Stimulated activated CD8-positive, alpha-beta memory T cell treated with anti-CD3 and anti-CD28 coated beads, Interleukin-2, amount 100 ng/mL, for 48 hours (primary cell): ENCODE results near the gene DNAJB7.
"Not testable (repeated sequence)": the region's sequence is repeated elsewhere in the genome, so short reads cannot be mapped to it uniquely, and the experiment has no call there.

ENCODE experiments used
- DNase-seq, 2 donors: peaks; one replicate each; pipeline ENCODE4 v3.0.0-alpha.2; 2020; ENCODE audit warnings: low read depth in 2 of 2

The DNAJB7 gene

DNA sequence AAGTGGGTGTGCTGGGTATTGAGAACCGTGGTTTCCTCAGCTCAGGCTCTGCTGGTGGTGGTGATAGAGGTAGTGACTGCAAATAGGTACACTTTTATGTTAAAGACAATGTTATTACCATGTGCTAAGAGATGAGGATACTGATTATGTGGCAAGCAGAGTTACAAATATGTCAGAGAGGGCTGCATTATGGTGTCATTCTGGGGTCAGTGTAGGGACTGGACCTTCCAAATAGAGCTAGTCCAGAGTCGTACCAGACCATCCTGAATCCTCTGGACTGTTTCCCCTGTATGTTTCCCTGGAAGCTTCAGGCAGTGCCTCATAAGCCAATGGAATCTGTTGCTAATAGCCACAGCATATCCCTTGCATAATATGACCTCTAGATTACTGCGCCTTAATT lies at the start of gene DNAJB7:
DNAJB7 (minus strand) TSS at position 101 of the 400 bp plus-strand sequence. CDS start 119 bp downstream, outside the sequence.
- DNase-seq = no peak

DNA sequence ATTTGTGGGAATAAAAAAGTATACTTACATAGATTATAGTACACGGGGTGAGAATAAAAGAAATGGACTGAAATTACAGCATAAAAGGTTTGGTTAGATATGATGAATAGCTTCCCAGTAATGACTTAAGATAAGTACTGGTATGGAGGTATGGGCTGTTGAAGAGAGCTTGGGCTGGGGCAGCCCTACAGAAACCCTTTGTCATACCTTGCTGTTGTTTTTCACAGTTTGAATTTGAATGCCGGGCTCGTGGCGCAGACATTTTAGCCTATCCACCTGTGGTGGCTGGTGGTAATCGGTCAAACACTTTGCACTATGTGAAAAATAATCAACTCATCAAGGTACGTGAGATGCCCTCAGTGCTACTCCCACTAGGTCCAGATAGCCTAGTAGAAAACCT lies 47.0 kb upstream of the DNAJB7 start:
- DNase-seq = no peak

DNA sequence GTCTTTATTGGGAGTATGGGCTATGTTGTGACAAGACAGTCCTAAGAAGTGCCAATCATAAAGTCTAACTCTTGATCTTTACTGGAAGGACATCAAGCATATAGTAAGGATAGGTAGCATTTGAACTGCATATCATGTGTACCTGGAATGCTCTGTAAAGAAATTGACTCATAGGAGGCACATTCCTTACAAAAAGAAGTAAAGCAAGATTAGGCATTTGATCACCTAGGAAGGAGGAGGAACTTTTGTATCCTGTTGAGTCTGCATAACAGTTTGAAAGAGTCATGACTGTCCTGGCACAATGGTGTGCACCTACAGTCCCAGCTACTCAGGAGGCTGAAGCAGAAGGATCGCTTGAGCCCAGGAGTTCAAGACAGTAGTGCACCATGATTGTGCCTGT lies 42.2 kb upstream of the DNAJB7 start:
- no peak for DNase-seq

DNA sequence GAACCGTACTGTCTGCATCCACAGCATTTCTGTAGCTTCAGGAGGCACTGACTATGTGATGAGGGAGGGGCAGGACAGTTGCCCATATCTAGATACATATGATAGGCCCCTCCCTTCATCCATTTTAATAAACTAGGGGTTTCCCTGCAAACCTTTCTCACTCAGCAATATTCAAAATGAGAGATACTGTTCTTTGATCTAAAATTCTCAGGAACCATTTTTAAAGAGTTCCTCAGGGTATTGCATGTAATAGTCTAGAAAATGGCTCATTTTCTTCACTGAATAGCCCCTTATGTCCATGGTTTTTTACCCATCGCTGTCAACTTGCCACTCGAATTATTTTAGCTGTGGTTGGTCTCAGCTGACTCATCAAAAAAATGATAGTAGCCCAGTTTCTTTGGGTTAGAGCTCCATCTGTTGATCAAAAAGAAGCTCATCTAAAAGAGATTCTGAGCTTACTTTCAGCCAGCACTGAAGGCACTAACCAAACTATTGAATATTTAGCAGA lies 37.0 kb upstream of the DNAJB7 start:
- DNase-seq = no peak

DNA sequence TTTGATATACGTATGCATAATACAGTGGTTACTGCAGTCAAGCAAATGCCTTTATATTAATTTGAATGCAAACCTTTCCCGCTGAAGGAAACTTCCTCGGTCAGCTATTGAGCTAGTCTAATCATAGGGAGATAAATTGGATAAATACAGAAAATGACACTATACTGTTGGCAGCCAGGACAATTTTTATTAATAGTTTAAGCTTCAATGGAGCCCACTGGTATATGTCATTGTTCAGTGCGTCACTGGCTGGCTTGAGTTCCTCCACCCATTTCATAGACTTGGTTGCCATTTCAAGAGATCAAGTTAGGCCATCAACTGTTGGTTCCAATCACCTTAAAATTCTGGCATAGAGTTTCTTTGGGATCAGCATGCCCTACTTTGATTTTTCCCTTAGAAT lies 32.5 kb upstream of the DNAJB7 start:
- no peak for DNase-seq

DNA sequence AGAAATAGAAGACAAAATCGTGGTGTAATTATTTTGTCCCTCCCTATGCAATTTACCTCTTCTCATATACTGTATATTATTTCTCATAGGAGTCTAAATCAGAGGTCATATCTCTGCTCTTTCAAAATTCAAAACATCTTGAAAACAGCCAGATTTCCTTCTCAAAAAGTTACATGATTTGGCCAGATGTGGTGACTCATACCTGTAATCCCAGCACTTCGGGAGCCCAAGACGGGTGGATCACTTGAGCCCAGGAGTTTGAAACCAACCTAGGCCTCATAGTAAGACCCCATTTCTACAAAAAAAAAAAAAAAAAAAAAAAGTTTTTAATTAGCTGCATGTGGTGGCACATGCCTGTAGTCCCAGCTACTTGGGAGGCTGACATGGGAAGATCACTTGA lies 29.0 kb upstream of the DNAJB7 start:
- DNase-seq = no peak

DNA sequence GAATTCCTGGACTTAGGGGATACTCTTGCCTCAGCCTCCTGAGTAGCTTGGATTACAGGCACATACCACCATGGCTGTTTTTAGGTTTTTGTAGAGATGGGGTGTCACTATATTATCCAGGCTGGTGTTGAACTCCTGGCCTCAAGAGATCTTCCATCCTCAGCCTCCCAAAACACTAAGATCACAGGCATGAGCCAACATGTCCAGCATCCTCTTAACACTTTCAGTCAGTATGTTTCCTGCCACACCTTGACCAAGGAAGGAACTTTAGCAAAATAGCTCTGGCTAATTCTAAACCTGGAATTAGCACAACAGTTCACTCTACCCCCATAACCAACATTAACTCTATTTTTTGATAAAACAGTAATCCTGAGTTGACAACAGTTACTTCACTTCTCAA lies 27.2 kb upstream of the DNAJB7 start:
- no peak for DNase-seq

DNA sequence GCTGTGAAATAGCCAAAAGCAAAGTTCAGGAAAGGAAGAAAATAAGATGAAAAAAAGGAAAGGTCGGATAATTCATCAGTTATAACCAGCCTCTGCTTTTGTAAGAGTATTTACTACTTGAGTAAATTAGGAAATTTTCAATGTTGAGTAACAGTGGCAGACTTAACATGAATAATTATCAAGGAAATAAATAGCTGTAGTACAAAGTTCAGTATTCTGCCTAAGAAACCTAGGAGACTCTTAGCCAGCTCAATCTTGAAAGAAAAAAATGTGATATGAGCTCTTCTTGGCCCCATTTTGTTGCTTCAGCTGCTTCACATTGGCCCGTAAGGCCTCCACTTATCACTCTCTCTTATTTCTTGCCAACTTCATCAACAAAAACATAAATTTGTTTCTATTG lies 17.0 kb upstream of the DNAJB7 start:
- no peak for DNase-seq

DNA sequence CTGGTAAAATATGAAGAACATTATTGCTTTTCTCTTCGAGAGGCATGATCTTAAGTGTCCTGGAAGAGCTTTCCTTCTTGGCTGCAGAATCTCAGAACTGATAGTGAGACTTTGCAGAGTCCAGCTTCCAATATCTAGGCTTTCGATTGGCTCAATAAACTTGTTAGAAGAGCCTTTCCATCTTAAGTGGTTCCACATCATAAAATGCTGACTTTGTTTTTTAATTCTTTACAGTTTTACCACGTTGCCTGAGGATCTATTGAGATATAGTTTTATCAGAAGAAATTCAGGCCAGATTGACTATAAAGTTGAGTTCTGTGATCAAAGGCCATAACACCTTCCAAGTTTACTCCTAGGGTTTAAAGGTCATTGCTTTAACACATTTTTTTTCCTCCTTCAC lies 15.6 kb upstream of the DNAJB7 start:
- DNase-seq = no peak

DNA sequence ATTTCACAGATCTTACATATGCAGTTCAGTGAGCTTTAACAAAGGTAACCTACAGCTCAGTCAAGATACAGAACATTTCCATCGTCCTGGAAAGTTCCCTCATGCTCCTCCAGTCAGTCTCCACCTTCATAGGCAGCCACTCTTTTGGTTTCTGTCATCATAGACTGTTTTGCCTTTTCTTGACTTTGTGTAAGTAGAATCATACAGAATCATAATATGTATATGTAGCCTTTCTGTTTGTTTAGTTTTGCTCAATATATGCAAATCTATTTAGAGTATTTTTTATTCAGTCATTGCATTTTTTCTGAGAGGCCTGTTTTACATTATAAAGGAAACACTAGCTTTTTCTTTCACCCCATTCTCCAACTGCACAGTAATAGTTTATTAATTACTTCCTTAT lies 15.0 kb upstream of the DNAJB7 start:
- DNase-seq = no peak

DNA sequence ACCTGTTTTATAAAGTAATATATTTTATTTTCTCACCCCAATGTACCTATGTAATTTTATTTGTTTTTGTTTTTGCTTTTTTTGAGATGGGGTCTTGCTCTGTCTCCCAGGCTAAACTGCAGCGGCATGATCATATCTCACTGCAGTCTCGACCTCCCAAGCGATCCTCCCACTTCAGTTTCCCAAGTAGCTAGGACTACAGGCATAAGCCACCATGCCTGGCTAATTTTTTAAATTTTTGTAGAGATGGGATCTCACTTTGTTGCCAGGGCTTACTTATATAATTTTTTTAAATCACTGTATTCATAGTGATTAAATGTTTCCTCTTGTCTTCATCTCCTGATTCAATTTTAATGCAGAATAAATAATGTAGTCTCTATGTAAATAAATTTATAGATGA lies 13.2 kb upstream of the DNAJB7 start:
- DNase-seq = no peak

DNA sequence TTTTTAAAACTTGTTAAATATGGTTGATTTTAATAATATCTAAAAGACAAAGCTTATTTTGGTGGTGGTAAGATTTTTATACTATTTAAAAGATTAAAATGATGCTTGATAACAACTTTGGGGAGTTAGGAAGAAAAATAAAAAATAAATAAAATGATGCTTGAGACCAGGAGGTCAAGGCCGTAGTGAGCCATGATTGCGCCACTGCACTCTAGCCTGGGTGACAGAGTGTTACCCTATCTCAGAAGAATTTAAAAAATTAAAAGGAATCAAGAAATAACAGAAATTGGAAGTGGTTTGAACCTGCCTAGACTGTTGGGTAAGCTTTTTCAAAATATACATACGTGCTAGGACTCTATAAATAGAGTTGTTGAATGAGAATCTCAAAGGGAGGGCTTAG lies 12.1 kb upstream of the DNAJB7 start:
- no peak for DNase-seq

DNA sequence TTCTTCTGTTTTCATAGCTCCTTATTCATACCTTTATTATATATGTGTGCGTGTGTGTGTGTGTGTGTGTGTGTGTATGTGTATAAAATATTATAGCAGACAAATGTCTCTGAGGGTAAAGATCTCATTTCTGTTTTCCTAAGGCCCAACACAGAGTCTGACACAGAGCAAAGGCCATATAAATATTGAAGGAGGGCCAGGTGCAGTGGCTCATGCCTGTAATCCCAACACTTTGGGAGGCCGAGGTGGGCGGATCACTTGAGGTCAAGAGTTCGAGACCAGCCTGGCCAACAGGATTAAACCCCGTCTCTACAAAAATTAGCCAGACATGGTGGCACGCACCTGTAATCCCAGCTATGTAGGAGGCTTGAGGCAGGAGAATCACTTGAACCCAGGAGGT lies 6.5 kb upstream of the DNAJB7 start:
- not testable (repeated sequence) for DNase-seq

DNA sequence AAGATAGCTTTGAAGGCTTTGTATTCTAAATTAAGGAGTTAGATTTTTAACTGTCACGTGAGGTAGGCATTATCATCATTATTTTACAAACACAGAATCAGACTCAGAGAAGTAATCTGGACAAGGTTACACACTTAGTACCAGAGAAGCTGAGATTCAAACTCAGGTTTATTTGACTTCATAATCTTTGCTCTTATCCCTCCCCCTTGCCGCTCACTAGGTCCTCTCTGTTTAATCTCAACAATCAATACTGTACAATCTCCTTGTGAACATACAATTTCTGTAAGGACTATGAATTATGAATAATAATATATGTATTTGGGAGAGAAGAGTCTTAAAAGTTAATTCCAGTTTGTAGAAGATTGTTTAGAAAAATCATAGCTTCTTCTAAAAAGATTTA lies 5.2 kb upstream of the DNAJB7 start:
- DNase-seq = no peak

DNA sequence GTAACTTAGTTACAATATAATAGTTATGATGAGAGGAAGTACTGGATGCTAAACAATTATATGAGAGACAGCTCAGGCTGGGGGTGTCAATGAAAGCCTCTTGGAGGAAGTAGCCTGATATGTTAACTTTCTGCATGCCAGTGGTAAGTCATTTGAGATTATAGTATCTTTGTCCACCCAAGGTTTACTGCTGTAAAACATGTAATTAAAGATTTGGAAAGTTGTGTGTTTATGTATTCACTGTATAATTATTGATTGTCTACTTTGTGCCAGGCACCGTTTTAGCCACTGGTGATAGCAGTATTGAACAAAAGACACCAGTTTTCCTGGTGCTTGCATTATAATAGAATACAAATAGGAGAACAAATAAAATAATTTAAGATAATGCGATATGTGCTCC lies 624 bp upstream of the DNAJB7 start:
- no peak for DNase-seq

DNA sequence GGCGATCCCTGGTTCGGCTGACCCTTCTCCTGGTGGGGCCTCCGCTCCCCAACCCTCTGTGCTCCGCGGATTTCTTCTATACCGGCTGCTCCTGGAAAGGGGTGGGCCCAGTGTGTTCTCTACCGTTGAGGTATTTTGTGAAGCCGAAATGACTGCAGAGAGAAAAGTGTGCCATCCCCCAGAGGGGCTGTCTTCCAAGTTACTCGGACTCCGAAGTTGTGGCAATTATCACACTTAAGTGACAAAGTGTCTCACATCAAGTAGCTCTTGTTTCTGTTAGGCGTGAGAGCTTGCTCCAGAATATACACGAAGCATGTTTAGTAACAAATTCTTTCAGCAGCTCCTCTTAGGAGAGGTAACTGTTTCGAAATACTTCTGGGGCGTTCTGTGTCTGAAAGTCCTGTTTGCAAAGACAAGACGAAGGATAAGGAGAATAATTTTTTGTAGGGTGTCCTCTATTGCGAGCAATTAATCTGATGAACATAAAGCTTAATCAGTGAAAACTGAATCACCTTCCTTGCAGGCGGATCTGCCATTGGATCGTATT lies 4.5 kb downstream of the DNAJB7 start:
- DNase-seq = no peak

DNA sequence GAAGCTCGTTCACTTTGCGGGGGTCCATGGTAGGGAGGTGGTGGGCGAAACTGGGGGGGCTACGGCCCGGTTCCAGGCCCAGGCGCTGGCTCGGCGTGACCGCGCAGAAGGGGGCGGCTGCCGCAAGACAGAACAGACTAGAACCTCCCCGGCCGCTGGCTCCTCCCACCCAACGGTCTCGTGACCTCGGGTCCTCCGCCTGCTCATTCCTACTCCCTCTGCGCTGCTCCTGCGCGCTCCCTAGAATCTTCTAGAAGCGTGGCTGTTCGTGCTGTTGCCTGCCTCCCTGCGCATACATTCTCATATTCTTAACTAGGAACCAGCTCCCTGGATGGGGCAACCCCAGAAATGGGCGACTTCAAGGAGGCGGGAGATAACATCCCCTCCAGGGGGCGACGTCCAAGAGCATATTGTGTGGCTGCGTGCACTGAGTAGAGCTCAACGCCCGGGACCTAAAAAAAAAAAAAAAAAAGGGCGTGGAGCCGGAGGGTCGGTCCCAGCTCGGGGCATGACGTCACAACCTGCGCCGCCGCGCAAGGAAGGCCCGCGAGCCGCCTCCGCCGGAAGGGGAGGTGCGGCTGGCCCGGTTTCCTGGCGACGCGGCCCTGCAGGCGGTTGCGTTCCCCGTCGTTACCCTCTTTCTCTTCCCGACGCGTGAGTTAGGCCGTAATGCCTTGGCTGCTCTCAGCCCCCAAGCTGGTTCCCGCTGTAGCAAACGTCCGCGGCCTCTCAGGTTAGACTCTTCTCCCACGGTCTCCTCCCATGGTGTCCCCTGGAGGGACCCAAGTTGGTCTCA lies 5.2 kb downstream of the DNAJB7 start, which contains the start of the genes ST13 and XPNPEP3:
ST13 (minus strand) TSS at position 127 of the 796 bp plus-strand sequence; CDS start at position 28, 99 bp downstream.
XPNPEP3 (plus strand) TSS at position 636 of the 796 bp plus-strand sequence; CDS start at position 670, 34 bp downstream.
- DNase-seq = peak; percentile 94 to 95

DNA sequence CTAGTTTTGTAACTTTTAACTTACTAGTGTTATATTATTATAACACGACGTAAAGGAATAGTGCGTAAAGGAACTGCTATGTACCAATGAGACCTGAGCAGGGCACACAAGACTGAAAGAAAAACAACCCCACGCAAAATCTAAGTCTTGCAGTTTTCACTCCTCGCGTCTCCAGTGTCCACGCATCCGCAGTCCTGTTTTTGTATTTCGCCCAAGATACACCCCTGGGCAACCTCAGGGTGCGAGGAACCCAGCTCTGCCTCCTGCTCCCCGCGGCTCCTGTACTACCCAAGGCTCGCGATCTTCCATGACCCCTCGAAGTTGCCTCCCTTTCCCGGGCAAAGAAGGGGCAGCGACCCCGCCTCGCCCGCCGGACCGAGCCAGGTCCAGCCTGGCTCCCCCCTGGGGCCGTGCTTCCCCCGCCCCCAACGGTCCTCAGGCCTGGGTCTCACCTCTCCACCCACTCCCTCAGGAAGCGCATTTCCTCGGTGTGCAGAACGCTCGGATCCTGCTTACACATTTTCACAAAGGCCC lies 5.9 kb downstream of the DNAJB7 start:
- no peak for DNase-seq

DNA sequence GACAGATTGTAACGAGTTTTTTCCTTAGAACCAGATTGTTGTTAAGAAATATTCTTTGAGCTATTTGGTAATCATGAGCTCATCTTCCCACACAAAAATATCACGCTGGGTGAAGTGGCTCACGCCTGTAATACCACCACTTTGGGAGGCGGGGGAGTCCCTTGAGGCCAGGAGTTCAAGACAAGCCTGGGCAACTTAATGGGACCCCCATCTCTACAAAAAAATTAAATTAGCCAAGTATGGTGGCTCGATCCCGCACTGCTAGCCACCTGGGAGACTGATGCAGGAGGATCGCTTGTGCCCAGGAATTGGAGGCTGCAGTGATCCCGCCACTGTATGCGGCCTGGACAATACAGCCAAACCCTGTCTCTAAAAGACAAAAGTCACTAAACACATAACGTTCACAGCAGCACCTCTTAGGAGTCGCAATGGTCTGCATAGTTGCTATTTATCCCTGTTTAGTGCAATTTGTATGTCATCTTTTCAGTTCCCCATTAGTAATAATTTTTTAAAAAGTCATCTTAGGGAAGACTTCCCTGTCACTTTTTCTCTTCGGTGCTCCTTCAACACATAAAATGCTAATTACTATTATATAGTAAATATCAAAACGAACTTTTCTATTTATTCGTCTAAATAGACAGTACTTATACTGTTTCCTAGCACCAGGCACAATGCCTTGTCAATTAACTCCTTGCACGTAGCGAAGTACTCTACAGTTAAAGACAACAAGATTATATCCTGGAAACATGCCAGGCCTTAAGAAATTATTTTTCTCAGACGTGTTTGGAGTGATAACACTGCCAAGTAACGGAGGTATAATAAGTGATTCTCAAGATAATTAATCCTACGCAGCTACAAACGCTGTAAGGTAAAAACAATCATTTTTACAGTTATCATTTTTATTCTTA lies 6.6 kb downstream of the DNAJB7 start:
- no peak for DNase-seq

DNA sequence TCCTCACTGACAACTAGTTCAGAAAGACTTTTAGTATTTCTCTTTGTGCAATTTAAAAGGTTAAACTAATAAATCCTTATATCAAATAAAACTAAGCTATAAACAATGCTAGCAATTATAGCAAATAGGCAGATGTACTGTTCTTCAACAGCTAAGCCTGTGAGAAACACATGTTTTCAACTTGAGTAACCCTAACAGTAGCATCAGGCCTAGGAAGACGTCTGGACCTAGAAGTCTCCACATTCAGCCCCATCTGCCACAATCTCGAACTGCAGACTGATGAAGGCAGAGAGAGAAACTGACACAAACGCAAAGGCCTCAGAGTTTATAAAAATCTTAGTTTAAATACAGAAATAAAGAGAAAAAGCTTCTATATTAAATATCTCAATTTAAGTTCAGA lies 8.0 kb downstream of the DNAJB7 start:
- no peak for DNase-seq

DNA sequence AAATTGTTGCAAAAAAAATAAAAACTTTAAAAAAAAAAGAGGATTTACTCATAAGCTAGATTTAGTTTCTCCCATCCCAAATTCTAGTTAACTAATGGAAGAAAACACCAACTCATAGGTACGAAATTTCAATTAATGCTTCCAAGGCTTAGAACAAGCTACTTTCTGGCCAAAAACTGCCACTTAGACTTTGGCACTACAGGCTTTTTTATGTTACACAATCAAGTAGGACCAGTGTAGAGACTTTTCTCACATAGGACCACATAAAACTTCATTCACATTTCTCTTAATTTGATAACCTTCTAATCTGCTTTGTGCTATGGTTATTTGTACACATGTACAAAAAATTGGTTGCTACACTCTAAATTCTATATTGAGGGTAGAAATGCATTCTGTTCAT lies 8.6 kb downstream of the DNAJB7 start:
- DNase-seq = no peak

DNA sequence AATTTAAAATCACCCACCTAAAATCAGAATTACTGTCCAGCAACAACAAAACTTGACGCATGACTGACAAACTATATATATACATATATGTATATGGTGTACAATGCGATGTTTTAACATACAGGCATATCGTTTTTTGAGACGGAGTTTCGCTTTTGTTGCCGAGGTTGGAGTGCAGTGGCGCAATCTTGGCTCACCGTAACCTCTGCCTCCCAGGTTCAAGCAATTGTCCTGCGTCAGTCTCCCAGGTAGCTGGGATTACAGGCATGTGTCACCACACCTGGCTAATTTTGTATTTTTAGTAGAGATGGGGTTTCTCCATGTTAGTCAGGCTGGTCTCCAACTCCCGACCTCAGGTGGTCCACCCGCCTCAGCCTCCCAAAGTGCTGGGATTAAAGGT lies 16.1 kb downstream of the DNAJB7 start:
- DNase-seq = not testable (repeated sequence)
